ENCODE data around the gene EVA1A. TPM values are rescaled to one million over a fixed set of nuclear protein-coding genes. Genes with fewer than 3 reads are reported as not detected.

EVA1A gene
- total RNA-seq, 1 donor from 2014 or later, result not detected

GRCh38 chr2:75497256-75497655, 63.5 kb downstream of the EVA1A start:
- no peaks in the 10 kb centered on the region for H3K4me1 Mint-ChIP-seq (ENCODE audit: low read depth, unreplicated experiment)
- H3K27ac Mint-ChIP-seq (ENCODE audit: unreplicated experiment), result no peak overlapping the region
- no peak overlapping the region for H3K4me3 Mint-ChIP-seq (ENCODE audit: unreplicated experiment)
- peaks cover 5% of the 10 kb centered on the region for H3K36me3 Mint-ChIP-seq (ENCODE audit: unreplicated experiment)
- no peak for DNase-seq
- TF ChIP-seq CTCF (IDR thresholded peaks at IDR 0.05; ENCODE audit: partially characterized antibody, unreplicated experiment), result no peak
- H3K27me3 Mint-ChIP-seq (ENCODE audit: unreplicated experiment), result no peaks in the 10 kb centered on the region
- H3K9me3 Mint-ChIP-seq (ENCODE audit: unreplicated experiment), result no peaks in the 10 kb centered on the region

GRCh38 chr2:75495862-75496261, 64.9 kb downstream of the EVA1A start:
- no peak for TF ChIP-seq CTCF (IDR thresholded peaks at IDR 0.05; ENCODE audit: partially characterized antibody, unreplicated experiment)
- Mint-ChIP-seq H3K9me3 (ENCODE audit: unreplicated experiment) (no peaks in the 10 kb centered on the region), H3K27ac (ENCODE audit: unreplicated experiment) (no peak overlapping the region), H3K4me1 (ENCODE audit: low read depth, unreplicated experiment) (no peaks in the 10 kb centered on the region), H3K36me3 (ENCODE audit: unreplicated experiment) (peaks cover 5% of the 10 kb centered on the region), H3K27me3 (ENCODE audit: unreplicated experiment) (no peaks in the 10 kb centered on the region), H3K4me3 (ENCODE audit: unreplicated experiment) (no peak overlapping the region)
- no peak for DNase-seq

- H3K4me1 Mint-ChIP-seq (ENCODE audit: low read depth, unreplicated experiment), result no peaks in the 10 kb centered on the region
- H3K36me3 Mint-ChIP-seq (ENCODE audit: unreplicated experiment), result peaks cover 5% of the 10 kb centered on the region
- no peak for DNase-seq
- no peak overlapping the region for H3K27ac Mint-ChIP-seq (ENCODE audit: unreplicated experiment)
- no peak for TF ChIP-seq CTCF (IDR thresholded peaks at IDR 0.05; ENCODE audit: partially characterized antibody, unreplicated experiment)
- no peaks in the 10 kb centered on the region for H3K9me3 Mint-ChIP-seq (ENCODE audit: unreplicated experiment)
- H3K27me3 Mint-ChIP-seq (ENCODE audit: unreplicated experiment), result no peaks in the 10 kb centered on the region
- H3K4me3 Mint-ChIP-seq (ENCODE audit: unreplicated experiment), result no peak overlapping the region
Observed at GRCh38 chr2:75494137-75494769, 66.5 kb downstream of the EVA1A start.

- peaks cover 5% of the 10 kb centered on the region for H3K36me3 Mint-ChIP-seq (ENCODE audit: unreplicated experiment)
- no peak overlapping the region for H3K4me3 Mint-ChIP-seq (ENCODE audit: unreplicated experiment)
- no peaks in the 10 kb centered on the region for H3K9me3 Mint-ChIP-seq (ENCODE audit: unreplicated experiment)
- TF ChIP-seq CTCF (IDR thresholded peaks at IDR 0.05; ENCODE audit: partially characterized antibody, unreplicated experiment), result no peak
- no peaks in the 10 kb centered on the region for H3K4me1 Mint-ChIP-seq (ENCODE audit: low read depth, unreplicated experiment)
- no peaks in the 10 kb centered on the region for H3K27me3 Mint-ChIP-seq (ENCODE audit: unreplicated experiment)
- H3K27ac Mint-ChIP-seq (ENCODE audit: unreplicated experiment), result no peak overlapping the region
- no peak for DNase-seq
Observed at GRCh38 chr2:75493230-75493629, 67.5 kb downstream of the EVA1A start.

GRCh38 chr2:75491129-75491753, 69.5 kb downstream of the EVA1A start:
- Mint-ChIP-seq H3K27ac (ENCODE audit: unreplicated experiment) (no peak overlapping the region), H3K4me3 (ENCODE audit: unreplicated experiment) (no peak overlapping the region), H3K36me3 (ENCODE audit: unreplicated experiment) (peaks cover 9% of the 10 kb centered on the region), H3K9me3 (ENCODE audit: unreplicated experiment) (no peaks in the 10 kb centered on the region), H3K27me3 (ENCODE audit: unreplicated experiment) (no peaks in the 10 kb centered on the region), H3K4me1 (ENCODE audit: low read depth, unreplicated experiment) (no peaks in the 10 kb centered on the region)
- TF ChIP-seq CTCF (IDR thresholded peaks at IDR 0.05; ENCODE audit: partially characterized antibody, unreplicated experiment), result no peak
- DNase-seq, result no peak
